HG03108 (cell line): ENCODE results near the gene PGC.

Experiments
- ATAC-seq: cut with Tn5 transposase; IDR thresholded peaks from one replicate; pipeline ENCODE4 v1.9.1; 2021; ENCODE audit warnings: moderate library complexity; ENCODE audit not compliant: unreplicated experiment

Gene PGC

DNA sequence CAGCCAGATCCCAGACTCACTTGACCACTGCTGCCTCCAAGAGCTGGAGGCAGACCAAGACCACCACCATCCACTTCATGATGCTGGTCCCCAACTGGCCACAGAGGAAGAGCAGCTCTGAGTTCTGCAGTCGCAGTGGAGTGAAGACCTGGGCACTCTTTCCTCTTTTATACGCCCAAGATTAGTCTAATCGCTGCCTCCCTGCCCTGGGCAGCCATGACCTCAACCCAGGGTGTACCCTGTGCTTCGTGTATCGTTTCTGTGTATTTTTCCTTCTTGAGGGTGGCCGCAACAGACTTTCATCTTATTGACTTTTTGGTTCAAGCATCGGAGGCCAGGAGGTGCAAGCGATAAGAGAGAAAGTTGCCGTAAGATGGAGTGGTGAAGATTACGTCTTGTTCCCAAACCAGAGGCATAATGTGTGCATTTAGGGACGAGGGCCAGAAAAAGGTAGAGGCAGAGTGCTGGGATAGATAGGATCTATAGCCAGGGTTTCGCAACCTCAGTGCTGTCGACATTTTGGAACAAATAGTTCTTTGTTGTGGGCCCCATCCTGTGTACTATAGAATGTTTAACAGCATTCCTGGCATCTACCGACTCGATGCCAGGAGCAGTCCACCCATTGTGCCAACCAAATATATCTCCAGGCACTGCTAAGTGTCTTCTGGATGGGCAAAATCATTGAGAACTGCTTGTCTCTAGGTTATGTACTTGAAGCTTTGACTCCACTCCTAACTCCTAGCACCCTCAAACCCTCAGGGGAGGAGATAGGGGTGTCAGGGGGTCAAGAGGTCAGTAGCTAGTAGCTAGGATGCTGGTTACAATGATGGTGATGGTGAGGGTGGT is at the start of gene PGC:
PGC (minus strand) TSS at position 142 of the 846 bp plus-strand sequence; CDS start at position 79, 63 bp downstream.
- ATAC-seq: no peak

DNA sequence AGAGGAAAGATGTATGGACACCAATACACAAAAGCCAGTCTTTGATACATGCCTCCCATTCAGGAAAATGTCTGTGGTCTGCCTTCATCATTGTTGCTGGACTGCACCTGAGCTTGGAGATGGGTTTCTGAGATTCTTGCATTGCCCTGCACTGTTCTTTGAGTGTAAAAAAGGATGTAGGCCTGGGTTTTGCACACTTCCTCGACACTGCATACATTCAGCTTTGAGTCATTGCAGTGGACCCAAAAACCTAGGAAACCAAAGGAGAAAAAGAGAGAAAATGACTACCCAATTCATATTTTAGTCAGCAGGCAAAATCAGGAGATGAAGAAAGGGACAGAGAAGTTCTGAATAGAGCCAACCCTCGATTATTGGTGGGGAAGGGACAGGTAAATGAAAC is 49.3 kb upstream of the PGC start:
- no peak for ATAC-seq

DNA sequence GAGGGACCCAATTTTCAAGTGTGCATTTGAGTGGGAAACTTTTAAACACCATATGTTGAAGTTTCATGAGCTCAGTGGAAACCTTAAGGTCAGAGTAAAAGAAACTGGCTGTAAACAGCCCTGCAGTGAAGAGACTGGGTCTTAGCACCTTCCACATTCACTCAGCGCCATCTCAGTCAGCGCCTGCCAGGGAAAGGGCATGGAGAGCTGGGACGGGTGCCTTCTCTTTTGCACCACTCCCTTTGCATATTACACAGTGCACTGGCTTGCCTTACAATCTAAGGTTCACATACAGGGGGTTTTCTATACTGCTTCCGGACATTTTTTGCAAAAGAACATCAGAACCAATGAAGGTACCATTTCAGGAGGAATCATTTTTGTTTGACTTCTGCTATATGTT is 44.8 kb upstream of the PGC start:
- ATAC-seq: no peak

DNA sequence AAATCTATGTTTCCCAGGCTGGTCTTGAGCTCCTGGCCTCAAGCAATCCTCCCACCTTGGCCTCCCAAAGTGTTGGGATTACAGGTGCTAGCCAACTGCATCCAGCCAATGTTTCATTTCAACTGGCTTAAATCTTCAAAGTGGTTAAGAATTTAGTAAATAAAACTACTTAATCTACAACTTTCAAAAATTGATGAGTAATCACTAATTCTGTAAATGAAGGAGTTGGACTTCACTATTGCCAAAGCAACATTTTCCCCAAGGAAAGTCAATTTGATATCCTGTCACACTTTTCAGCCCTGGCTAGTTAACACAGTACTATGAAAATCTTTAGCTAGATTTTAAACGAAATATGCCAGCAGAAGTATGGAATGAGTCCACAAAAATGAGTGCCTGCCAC is 44.1 kb upstream of the PGC start:
- ATAC-seq: no peak

DNA sequence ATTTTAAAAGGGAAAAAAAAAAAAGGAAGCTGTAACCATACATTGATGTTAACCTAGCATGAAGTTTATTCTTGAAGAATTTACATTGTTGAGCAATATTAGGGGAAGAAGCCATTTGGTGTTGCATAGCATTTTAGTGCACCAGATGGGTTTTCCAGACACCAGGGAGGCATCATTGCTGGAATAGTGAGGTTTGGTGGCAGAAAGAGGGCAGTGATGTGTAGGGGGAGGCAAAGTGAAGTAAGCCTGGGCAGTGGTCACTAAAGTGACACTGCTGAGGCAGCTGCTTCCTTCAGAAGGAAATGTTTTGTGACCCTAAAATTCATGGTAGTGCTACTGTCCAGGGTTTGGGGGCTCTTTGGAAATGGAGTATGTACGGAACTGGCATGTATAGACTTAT is 42.8 kb upstream of the PGC start:
- no peak for ATAC-seq

DNA sequence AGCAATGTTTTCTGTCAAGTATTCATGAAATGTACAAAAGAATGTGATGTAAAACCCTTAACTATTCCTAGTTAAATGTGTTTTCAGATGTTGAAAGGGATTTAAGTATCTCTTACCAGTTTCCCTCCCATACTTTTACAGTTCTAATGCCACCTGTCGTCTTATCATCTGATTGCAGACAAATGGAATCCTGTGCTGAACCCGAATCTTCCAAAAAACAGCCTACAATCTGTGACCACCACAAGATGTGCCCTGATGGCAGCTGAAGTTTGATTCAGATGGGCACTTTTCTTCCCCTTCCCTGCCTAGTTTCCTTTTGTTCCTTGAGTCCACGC is 42.2 kb upstream of the PGC start:
- no peak for ATAC-seq

DNA sequence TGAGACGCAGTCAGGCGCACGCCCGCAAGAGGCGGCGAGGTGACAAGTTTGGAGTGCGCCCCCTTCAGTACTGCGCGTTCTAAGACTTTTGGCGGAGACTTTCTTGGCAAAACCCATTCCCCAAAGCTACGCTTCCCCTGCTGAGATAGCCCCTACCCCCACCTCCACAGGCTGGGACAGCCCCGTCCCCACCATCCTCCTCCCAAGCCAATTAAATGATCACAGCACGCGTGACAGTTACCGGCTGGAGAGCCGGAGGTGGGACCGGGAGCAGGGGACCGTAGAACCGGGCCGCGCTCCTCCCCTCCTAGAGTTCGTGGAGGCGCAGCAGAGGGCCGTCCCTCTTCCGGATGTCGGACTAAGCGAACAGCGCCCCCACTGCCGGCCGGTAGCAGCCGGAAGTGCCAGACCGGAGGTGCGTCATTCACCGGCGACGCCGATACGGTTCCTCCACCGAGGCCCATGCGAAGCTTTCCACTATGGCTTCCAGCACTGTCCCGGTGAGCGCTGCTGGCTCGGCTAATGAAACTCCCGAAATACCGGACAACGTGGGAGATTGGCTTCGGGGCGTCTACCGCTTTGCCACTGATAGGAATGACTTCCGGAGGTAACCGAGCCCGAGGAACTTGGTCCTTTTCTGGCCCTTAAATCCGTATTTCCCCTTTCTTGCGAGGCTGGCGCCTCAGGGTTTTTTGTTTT is 40.2 kb upstream of the PGC start, which contains the start of gene TOMM6:
TOMM6 (plus strand) TSS at position 476 of the 699 bp plus-strand sequence; CDS start at position 480, 4 bp downstream.
- ATAC-seq: peak; percentile 75

DNA sequence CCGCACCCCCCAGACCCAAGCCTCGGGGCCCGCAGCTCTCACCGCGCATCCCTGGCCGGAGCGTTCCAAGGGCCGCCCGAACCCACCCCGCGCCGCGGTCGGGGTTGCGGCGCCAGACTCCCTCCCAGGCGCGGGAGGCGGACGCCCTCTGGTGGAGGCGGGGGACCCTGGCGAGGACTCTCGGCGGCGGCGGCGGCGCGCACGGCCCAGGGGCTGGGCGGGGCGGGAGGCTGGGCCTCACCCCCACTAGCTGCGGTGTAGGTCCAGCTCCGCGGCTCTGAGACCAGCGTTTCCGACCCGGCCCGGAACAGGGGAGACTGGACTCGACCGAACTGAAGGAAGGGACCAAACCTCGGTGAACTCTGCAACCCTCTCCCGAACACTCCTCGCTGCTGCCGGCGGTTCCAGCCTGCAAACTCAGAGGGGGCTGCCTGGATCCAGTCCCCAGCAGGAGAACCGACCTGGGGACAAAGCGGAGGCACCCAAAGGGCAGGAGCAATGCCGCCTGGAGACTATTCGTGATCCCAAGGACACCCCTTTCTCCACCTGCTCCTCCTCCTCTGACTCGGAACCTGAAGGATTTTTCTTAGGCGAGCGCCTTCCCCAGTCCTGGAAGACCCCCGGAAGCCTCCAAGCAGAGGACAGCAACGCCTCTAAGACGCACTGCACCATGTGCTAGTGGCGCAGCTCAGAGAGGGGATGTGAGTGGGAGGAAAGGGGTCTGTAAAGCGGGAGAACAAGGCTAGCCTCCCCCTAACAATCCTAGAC is 39.4 kb upstream of the PGC start:
- ATAC-seq: peak; percentile 56

DNA sequence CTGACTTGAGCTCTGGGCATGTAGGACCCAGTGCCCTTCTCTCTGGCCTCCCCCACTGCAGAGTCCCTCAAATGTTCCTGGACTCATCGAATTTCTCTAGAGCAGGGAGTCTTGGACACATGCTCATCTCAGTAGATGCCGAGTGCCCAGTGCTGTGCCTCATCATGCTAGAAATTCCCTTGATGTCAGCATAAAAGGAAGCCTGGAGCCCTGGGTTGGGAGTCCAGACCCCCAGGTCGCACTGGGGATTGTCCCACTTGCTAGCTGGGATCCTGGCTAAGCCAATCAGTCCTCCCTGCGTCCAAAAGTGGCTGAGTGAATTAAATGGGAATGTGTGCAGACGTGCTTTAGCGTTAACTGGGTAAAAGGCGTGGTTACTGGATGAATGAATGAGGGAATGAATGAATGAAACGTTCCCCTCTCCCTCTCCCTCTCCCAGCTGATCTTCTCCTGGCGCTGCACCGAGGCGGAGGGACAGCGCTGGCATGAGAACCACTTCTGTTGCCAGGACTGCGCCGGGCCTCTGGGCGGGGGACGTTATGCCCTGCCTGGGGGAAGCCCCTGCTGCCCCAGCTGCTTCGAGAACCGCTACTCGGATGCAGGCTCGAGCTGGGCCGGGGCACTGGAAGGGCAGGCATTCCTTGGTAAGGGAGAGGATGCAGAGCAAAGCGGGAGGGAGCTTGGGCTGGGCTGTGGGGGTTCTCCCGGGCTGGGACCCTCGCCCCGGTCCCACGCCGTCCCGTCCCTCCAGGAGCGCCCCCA is 38.7 kb upstream of the PGC start:
- ATAC-seq: no peak

DNA sequence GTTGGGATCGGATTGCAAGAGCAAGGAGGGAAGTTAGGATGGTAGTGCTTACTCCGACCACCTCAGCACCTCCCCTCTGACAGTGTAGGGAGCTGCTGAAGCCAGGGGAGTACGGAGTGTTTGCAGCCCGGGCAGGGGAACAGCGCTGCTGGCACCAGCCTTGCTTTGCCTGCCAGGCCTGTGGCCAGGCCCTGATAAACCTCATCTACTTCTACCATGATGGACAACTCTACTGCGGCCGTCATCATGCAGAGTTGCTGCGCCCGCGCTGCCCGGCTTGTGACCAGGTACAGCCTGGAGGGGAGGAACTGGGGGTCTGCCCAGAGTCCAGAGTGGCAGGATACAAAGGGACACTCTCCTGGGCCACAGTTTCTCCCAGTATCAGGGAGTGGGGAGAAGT is 38.1 kb upstream of the PGC start:
- no peak for ATAC-seq

DNA sequence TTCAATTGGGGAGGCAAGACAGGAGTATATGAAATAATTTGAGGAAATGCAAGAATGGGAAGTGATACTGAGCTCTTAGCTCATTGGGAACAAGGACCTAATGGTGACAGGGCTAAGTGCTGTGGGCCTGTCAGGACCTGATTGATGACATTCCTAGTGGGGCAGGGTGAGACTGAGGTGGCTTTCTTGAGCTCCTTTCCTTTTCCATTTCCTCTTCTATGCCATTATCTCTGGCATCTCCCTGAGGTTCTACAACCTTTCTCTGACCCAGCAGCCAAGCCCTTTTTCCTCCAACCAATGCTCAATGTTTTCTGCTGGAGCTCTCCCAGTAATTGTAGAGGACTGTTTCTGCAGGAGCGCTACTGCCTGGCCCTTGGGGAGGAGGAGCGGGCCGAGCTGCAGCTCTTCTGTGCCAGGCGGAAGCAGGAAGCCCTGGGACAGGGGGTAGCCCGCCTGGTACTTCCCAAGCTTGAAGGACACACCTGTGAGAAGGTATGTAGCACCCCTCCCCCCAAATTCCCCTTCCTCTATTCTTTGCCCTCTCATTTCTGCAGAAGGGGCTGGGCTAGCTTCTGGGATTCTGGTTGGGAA is 37.5 kb upstream of the PGC start:
- no peak for ATAC-seq

DNA sequence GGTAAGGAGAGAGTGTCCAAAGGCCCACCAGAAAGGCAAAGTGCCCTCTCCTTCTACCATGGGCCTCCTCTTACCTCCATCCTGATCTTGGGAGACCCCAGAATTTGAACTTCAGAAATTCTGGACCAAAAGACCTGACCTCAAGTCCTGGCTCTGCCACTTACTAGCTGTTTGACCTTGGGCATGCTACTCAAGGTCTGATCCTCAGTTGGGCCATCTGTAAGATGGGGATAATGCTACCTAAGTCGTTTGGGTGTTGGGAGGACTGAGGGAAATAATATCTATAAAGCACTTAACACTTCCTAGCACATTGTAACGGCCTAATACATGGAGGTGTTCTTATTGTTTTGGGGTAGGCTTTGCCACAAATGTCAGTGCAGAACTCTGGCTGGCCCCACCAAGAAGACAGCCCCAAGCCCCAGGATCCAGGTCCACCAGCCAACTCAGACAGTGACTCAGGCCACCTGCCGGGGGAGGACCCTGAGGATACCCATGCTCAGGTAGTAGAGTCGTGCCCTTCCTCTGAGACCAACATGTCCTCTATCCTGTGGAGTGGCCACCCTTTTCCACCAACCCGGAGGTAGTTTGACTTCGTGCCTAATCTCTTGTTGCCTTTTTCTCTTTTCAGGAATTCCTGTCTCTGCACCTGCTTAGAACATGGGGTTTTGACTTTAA is 36.0 kb upstream of the PGC start:
- no peak for ATAC-seq

DNA sequence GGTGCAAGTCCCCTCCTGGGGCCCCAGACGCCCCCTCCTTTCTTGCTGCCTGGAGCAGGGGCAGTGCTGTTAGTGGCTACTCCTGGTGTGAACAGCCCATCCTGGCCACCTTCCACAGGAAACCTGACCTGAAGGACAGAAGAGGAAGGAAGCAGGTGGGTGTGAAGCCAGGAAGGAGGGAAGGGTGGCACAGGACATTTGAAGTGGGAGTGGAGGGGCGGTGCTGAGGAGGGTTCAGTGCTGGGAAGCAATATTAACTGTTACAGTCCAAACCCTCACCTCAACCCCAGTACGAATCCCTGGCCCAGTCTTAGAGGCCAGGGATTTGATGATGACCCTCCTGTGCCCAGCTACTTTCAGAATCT is 34.2 kb upstream of the PGC start:
- no peak for ATAC-seq

DNA sequence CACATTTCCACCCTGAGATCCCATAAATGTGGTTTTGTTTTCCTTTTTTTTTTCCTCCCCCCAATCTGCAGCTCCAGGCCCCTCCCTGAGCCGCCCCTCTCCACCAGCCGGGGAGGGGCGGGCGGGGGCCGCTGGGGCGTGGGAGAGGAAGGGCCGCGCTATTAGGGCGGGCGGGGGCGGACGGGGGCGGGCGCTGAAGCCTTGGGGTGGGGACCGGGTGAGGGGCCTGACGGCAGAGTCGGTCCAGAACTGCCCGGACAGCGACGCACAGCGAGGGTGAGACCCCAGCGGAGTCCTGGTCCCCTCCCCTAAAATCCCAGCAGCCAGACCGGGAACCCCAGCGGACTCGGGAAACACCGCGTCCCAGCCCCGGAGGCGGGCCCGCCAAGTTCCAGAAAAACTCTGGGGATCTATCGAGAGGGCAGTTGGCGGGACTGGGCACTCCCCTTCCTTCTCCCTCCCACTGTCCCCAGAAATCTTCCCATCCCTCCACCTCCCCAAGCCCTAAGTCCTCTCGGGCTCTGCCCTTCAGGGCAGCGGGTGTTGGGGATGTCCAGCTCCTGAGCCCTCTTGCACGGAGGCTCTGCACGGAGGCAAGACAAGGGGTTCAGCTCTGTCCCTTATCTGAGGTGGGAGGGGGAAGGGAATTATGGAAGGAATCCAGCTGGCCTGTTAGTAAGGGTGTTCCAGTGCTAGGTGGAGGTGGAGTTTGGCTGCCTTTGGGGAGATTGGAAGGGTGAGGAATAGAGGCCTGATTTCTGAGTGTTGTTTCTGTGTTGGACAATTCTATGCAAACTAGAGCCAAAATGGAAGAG is 33.6 kb upstream of the PGC start, which contains the start of gene PRICKLE4:
PRICKLE4 (plus strand) TSS at position 232 of the 815 bp plus-strand sequence. CDS start 2,692 bp downstream, outside the sequence.
- no peak for ATAC-seq

DNA sequence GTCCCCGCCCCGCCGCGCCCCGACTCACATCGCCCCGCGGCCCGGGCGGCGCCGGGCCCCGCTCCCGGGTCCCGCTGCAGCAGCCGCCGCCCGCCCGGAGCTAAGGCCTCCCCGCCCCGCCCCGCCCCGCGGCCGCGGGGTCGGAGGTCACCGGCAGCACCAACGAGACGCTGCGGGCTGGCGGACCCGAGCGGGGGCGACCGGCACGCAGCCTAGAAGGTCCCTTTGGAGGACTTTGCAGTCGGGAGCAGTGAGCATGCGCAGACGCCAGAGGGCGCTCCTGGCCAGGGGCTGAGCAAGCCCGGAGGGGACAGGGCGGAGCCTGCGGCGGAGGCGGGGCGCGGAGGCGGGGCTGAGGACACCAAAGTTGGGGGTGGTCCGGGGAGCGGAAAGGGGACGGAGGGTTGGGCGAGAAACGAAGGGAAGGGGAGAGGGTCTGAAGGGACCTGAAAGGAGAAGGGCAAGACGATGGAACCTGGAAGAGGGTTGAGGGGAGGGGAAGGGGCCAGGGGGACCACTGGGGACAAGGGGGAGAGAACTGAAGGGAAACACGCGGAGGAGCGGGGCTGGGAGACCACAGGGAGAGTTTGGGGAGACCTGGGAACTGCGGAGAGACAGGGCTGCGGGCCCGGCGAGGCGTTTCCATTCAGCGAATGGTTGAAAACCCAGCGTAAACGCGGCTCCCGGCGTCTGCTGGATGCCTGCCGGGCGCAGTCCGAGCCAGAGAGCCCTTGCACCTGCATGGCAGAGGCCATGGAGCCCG is 32.8 kb upstream of the PGC start, which contains the start of gene FRS3:
FRS3 (minus strand) TSS at position 113 of the 763 bp plus-strand sequence. CDS start 2,913 bp downstream, outside the sequence.
- peak; percentile 95 for ATAC-seq

DNA sequence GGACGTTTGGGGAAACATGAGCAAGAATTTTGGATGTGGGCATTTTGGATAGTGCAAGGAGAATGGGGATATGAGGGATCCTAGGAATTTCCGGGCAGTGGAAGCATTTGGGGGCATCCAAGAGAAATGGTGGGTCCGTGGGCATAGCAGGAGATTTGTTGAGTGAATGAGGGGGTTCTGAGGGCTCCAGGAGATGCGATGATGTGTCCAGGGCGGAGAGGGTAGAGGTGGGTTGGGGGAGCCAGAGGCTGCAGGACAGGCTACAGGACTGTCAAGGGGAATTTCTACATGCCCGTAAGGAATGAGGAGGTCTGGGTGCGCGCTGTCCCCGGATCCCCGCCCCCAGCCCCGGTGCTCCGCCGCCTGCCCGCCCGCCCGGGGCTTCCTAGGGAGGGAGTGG is 32.1 kb upstream of the PGC start:
- no peak for ATAC-seq

DNA sequence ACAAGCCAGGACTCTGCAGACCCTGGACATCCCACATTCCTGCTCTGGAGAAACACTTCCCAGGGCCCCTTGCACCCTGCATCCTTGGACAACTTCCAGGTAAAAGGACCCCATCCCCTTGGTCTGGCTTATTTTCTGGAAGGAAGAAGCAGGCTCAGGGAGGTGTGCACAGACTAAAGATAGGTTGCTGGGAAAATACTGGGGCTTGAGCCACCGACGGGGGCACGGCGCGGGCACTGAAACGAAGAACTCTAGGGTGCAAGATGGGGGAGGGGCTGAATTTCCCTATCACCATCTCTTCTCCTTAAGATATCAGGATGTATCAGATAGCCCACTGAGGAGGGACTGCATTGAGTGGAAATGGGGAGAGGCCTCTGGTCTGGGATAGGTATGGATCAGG is 31.7 kb upstream of the PGC start:
- no peak for ATAC-seq
